GM18498 (cell line): ENCODE measurements around the gene AKIRIN1.
"Not testable (repeated sequence)": the region's sequence is repeated elsewhere in the genome, so short reads cannot be mapped to it uniquely, and the experiment has no call there.

Experiments
- ATAC-seq: cut with Tn5 transposase; IDR thresholded peaks from one replicate; pipeline ENCODE4 v1.9.1; 2021; ENCODE audit warnings: mild to moderate bottlenecking, moderate library complexity; ENCODE audit not compliant: unreplicated experiment

Gene AKIRIN1

GRCh38 chr1:39044762-39045161 lies 53.7 kb downstream of the AKIRIN1 start:
- ATAC-seq: no peak

GRCh38 chr1:39045231-39045630 lies 54.2 kb downstream of the AKIRIN1 start:
- ATAC-seq: no peak

- ATAC-seq: no peak
Observed at GRCh38 chr1:39046613-39047210, 55.6 kb downstream of the AKIRIN1 start.

- ATAC-seq: no peak
Observed at GRCh38 chr1:39047374-39048229, 56.5 kb downstream of the AKIRIN1 start.

- ATAC-seq: no peak
Observed at GRCh38 chr1:39048745-39049370, 57.8 kb downstream of the AKIRIN1 start.

- ATAC-seq: no peak
Observed at GRCh38 chr1:39050001-39050400, 58.9 kb downstream of the AKIRIN1 start.

GRCh38 chr1:39051193-39051850 lies 60.2 kb downstream of the AKIRIN1 start:
- ATAC-seq: not testable (repeated sequence)

- ATAC-seq: no peak
Observed at GRCh38 chr1:39051956-39052355, 60.9 kb downstream of the AKIRIN1 start.

GRCh38 chr1:39055213-39055710 lies 64.2 kb downstream of the AKIRIN1 start:
- ATAC-seq: not testable (repeated sequence)
